B cell (primary cell): Measurements from ENCODE around the gene SHISA7. TPM values are rescaled to one million over a fixed set of nuclear protein-coding genes. Genes with fewer than 3 reads are reported as not detected.

Experiments used
- ATAC-seq: fragments of 200-7000 bp; cut with Tn5 transposase; one replicate; pipeline ENCODE4 v1.10.0; 2021; ENCODE audit warnings: low read depth, mild to moderate bottlenecking, moderate number of reproducible peaks, moderate library complexity
- CTCF ChIA-PET: fragments of 350-600 bp; sonication (Branson Sonifier 250); formaldehyde crosslinking; loops from one replicate; lab custom pipeline; 2021; ENCODE audit warnings: antibody characterized with exemption, inconsistent platforms; lab: Charles Lee
- POLR2A ChIA-PET: fragments of 350-600 bp; sonication (Branson Sonifier 250); formaldehyde crosslinking; loops from one replicate; lab custom pipeline; 2021; ENCODE audit warnings: antibody characterized with exemption; lab: Charles Lee
- DNase-seq: peaks from one replicate; pipeline ENCODE4 v3.0.0; 2013
- H2AFZ ChIP-seq: 2 replicates; pipeline ENCODE4 v1.6.1; 2012; ENCODE audit warnings: mild to moderate bottlenecking, low read depth, low read length; ENCODE audit not compliant: insufficient read depth, poor library complexity, severe bottlenecking
- H3K27ac ChIP-seq, 2 donors: 1 replicate in 1 of 2; 2 replicates in 1 of 2; pipeline ENCODE4 v1.5.1; 2012 to 2013; ENCODE audit warnings: low read length in 2 of 2, mild to moderate bottlenecking in 2 of 2, moderate library complexity in 1 of 2
- H3K27me3 ChIP-seq, 4 experiments: fragments of 200-600 bp in 1 of 4; sonication (generic) in 1 of 4; replicated peaks in 1 of 4; 1 replicate in 2 of 4; 2 replicates in 2 of 4; pipeline versions ENCODE4 v1.6.1 to v1.7.0; 2013 to 2016; ENCODE audit warnings: low read length in 3 of 4, mild to moderate bottlenecking in 2 of 4, mixed read lengths in 1 of 4, moderate library complexity in 1 of 4; ENCODE audit not compliant: insufficient read depth in 4 of 4, control insufficient read depth in 3 of 4; ENCODE audit errors: control extremely low read depth in 1 of 4
- H3K36me3 ChIP-seq, 2 experiments: replicated peaks in 1 of 2; 1 replicate in 1 of 2; 2 replicates in 1 of 2; pipeline versions ENCODE4 v1.6.1 to v1.7.1; 2013; ENCODE audit warnings: low read length in 1 of 2; ENCODE audit not compliant: insufficient read depth in 2 of 2, control insufficient read depth in 1 of 2; ENCODE audit errors: control extremely low read depth in 1 of 2, extremely low read depth in 1 of 2
- H3K4me1 ChIP-seq, 2 donors: fragments of 200-600 bp in 1 of 2; sonication (generic) in 1 of 2; 1 replicate in 1 of 2; 2 replicates in 1 of 2; pipeline versions ENCODE4 v1.5.1 to v1.6.1; 2013 to 2017; ENCODE audit warnings: low read length in 2 of 2; ENCODE audit not compliant: control insufficient read depth in 2 of 2, insufficient read depth in 2 of 2
- H3K4me2 ChIP-seq: replicated peaks from 2 replicates; pipeline ENCODE3; 2012; ENCODE audit warnings: mild to moderate bottlenecking, low read depth, low read length; ENCODE audit not compliant: poor library complexity, severe bottlenecking
- H3K4me3 ChIP-seq, 5 experiments: fragments of 200-600 bp in 1 of 5; sonication (generic) in 1 of 5; 1 replicate in 3 of 5; 2 replicates in 2 of 5; pipeline versions ENCODE4 v1.5.1 to v1.7.0; 2011 to 2016; ENCODE audit warnings: low read length in 4 of 5, mild to moderate bottlenecking in 4 of 5, low read depth in 2 of 5, control low read depth in 1 of 5, moderate library complexity in 1 of 5; ENCODE audit not compliant: insufficient read depth in 1 of 5; ENCODE audit errors: control extremely low read depth in 1 of 5, extremely low read depth in 1 of 5
- H3K79me2 ChIP-seq: fragments of 200-600 bp; sonication (generic); one replicate; pipeline ENCODE4 v1.6.0; 2016; ENCODE audit warnings: low read length; ENCODE audit not compliant: control insufficient read depth, insufficient read depth
- H3K9ac ChIP-seq: fragments of 200-600 bp; sonication (generic); 2 replicates; pipeline ENCODE4 v1.6.1; 2017; ENCODE audit warnings: mild to moderate bottlenecking, low read length, moderate library complexity
- H3K9me3 ChIP-seq, 3 donors: one replicate each; pipeline versions ENCODE4 v1.6.1 to v1.7.1; 2013; ENCODE audit warnings: low read length in 2 of 3; ENCODE audit not compliant: control insufficient read depth in 2 of 3, insufficient read depth in 1 of 3; ENCODE audit errors: control extremely low read depth in 1 of 3
- H4K20me1 ChIP-seq: 2 replicates; pipeline ENCODE4 v1.6.0; 2012; ENCODE audit warnings: mild to moderate bottlenecking, low read length; ENCODE audit not compliant: insufficient read depth, control insufficient read depth, poor library complexity, severe bottlenecking
- H3K27ac Mint-ChIP-seq: one replicate; pipeline ENCODE4 v1.8.0; 2021; ENCODE audit warnings: mixed read lengths
- H3K27me3 Mint-ChIP-seq: one replicate; pipeline ENCODE4 v1.8.0; 2021; ENCODE audit warnings: mixed read lengths
- H3K4me1 Mint-ChIP-seq: one replicate; pipeline ENCODE4 v1.8.0; 2021; ENCODE audit warnings: mixed read lengths
- H3K4me3 Mint-ChIP-seq: one replicate; pipeline ENCODE4 v1.8.0; 2021; ENCODE audit warnings: mixed read lengths
- H3K9me3 Mint-ChIP-seq: one replicate; pipeline ENCODE4 v1.8.0; 2022; ENCODE audit warnings: mixed read lengths; ENCODE audit not compliant: insufficient read depth
- CTCF ChIP-seq: fragments of 200-600 bp; IDR thresholded peaks from one replicate; pipeline ENCODE4 v1.8.0; 2022; ENCODE audit warnings: antibody characterized with exemption, mild to moderate bottlenecking
- EZH2 ChIP-seq: IDR thresholded peaks from 2 replicates; pipeline ENCODE4 v1.6.1; 2012; ENCODE audit warnings: borderline replicate concordance, low read depth, mild to moderate bottlenecking, moderate library complexity, low read length; ENCODE audit not compliant: insufficient read depth, poor library complexity, severe bottlenecking
- WGBS: methylation state at CpG from one replicate; pipeline ENCODE4 v1.1.5; 2013; ENCODE audit warnings: missing lambda C conversion rate; ENCODE audit not compliant: insufficient coverage; 5-methylcytosine and 5-hydroxymethylcytosine counted together
- intact Hi-C: fragments of 100-400 bp; cut with micrococcal nuclease; formaldehyde crosslinking; loops from one replicate; pipeline ENCODE4 v1.10.0; 2022
- polyA plus RNA-seq: library from polyadenylated mRNA; depleted of rRNA; stranded (reverse); fragments of >200 nt; gene quantifications from 2 replicates; pipeline ENCODE4 v1.2.3, GENCODE V29; 2012
- total RNA-seq, 2 donors: library from RNA; stranded (reverse); fragments of 120-200 nt in 1 of 2; gene quantifications; 1 replicate in 1 of 2; 2 replicates in 1 of 2; pipeline versions ENCODE4 v1.2.3 to v1.2.4, GENCODE V29; 2013 to 2022

Gene SHISA7
- total and polyA plus RNA-seq, 2 donors (not counting 1 experiment from before 2014, with no cell fraction given): 0.06 TPM; not detected in 1

- DNase-seq (no peak), ATAC-seq (no peak)
- Histone ChIP-seq H3K9ac (no peak overlapping the region), H4K20me1 (no peaks in the 10 kb centered on the region), H3K27ac (no peak overlapping the region), H3K27me3 (peaks cover 0 to 35% (median 2%) of the 10 kb centered on the region in 4 experiments), H3K79me2 (no peaks in the 10 kb centered on the region), H3K4me1 (peaks cover 0 to 8% of the 10 kb centered on the region in 2 donors), H2AFZ (no peak overlapping the region), H3K9me3 (no peaks in the 10 kb centered on the region), H3K36me3 (no peaks in the 10 kb centered on the region), H3K4me3 (no peak overlapping the region), H3K4me2 (no peak overlapping the region)
- CTCF ChIA-PET: no interaction called here
- intact Hi-C loops: no loop called here
- Mint-ChIP-seq H3K27ac (no peak overlapping the region), H3K27me3 (peaks cover 8% of the 10 kb centered on the region), H3K4me3 (no peak overlapping the region), H3K9me3 (no peaks in the 10 kb centered on the region), H3K4me1 (peaks cover 7% of the 10 kb centered on the region)
- WGBS: 78% methylated on average over 12 of the region's 21 CpGs
- POLR2A ChIA-PET: no interaction called here
- TF ChIP-seq EZH2 (no peak), CTCF (no peak)
These were observed 46.8 kb upstream of the SHISA7 start for GRCh38 chr19:55489711-55490477.

- CTCF ChIA-PET: no interaction called here
- peaks cover 8% of the 10 kb centered on the region for H3K27me3 Mint-ChIP-seq
- no peaks in the 10 kb centered on the region for H3K9me3 Mint-ChIP-seq
- no peak for TF ChIP-seq EZH2
- no peak for TF ChIP-seq CTCF
- peaks cover 0 to 34% (median 2%) of the 10 kb centered on the region in 4 experiments for H3K27me3 ChIP-seq
- no peak overlapping the region for H3K9ac ChIP-seq
- H3K4me3 Mint-ChIP-seq: no peak overlapping the region
- intact Hi-C loops: no loop called here
- DNase-seq (no peak), ATAC-seq (no peak)
- no peak overlapping the region for H3K27ac Mint-ChIP-seq
- peaks cover 11% of the 10 kb centered on the region for H3K4me1 Mint-ChIP-seq
- H3K4me2 ChIP-seq: no peak overlapping the region
- no peaks in the 10 kb centered on the region for H3K9me3 ChIP-seq
- POLR2A ChIA-PET: interaction anchor here (0.6 kb wide), 2 partner anchors 12 to 161 kb away, joined by 8 to 11 read pairs; no protein-coding TSS in a partner anchor
- peaks cover 6% of the 10 kb centered on the region for H4K20me1 ChIP-seq
- 72% methylated on average over 35 of the region's 36 CpGs for WGBS
- no peak overlapping the region for H3K4me3 ChIP-seq
- H3K4me1 ChIP-seq: peaks cover 5 to 14% of the 10 kb centered on the region in 2 donors
- no peak overlapping the region for H2AFZ ChIP-seq
- H3K36me3 ChIP-seq: no peaks in the 10 kb centered on the region
- H3K79me2 ChIP-seq: no peaks in the 10 kb centered on the region
- H3K27ac ChIP-seq: no peak overlapping the region
These were observed 46.0 kb upstream of the SHISA7 start for GRCh38 chr19:55488986-55489710.
